ENCODE data around the gene PIN4.

The PIN4 gene

GRCh38 chrX:72181178-72182125 lies at the start of gene PIN4:
Gene PIN4, plus strand, starts transcription at chrX:72181757. Its CDS starts 29 bp downstream, at chrX:72181786.
- TF ChIP-seq POLR2A (IDR thresholded peaks at IDR 0.05; ENCODE audit: low read depth, low read length), result peak; percentile 32; the same call in 1 of the 2 replicates
- DNase-seq (ENCODE audit: insufficient read length, low spot score) (peak; percentile 77), FAIRE-seq (peak; percentile 86)

- no peak for TF ChIP-seq POLR2A (IDR thresholded peaks at IDR 0.05; ENCODE audit: low read depth, low read length)
- DNase-seq (ENCODE audit: insufficient read length, low spot score) (no peak), FAIRE-seq (no peak)
Observed at GRCh38 chrX:72132456-72132855, 49.1 kb upstream of the PIN4 start.

GRCh38 chrX:72133851-72134546 lies 47.6 kb upstream of the PIN4 start:
- TF ChIP-seq POLR2A (IDR thresholded peaks at IDR 0.05; ENCODE audit: low read depth, low read length), result no peak
- DNase-seq (ENCODE audit: insufficient read length, low spot score) (no peak), FAIRE-seq (no peak)

- TF ChIP-seq POLR2A (IDR thresholded peaks at IDR 0.05; ENCODE audit: low read depth, low read length), result no peak
- DNase-seq (ENCODE audit: insufficient read length, low spot score), result no peak
- FAIRE-seq, result no peak
Observed at GRCh38 chrX:72137846-72138495, 43.6 kb upstream of the PIN4 start.

GRCh38 chrX:72139538-72139937 lies 42.0 kb upstream of the PIN4 start:
- DNase-seq (ENCODE audit: insufficient read length, low spot score) (no peak), FAIRE-seq (no peak)
- no peak for TF ChIP-seq POLR2A (IDR thresholded peaks at IDR 0.05; ENCODE audit: low read depth, low read length)

GRCh38 chrX:72141372-72142004 lies 40.1 kb upstream of the PIN4 start:
- FAIRE-seq (no peak), DNase-seq (ENCODE audit: insufficient read length, low spot score) (no peak)
- no peak for TF ChIP-seq POLR2A (IDR thresholded peaks at IDR 0.05; ENCODE audit: low read depth, low read length)

- FAIRE-seq (no peak), DNase-seq (ENCODE audit: insufficient read length, low spot score) (no peak)
- no peak for TF ChIP-seq POLR2A (IDR thresholded peaks at IDR 0.05; ENCODE audit: low read depth, low read length)
Observed at GRCh38 chrX:72142094-72142793, 39.3 kb upstream of the PIN4 start.

- DNase-seq (ENCODE audit: insufficient read length, low spot score) (no peak), FAIRE-seq (no peak)
- TF ChIP-seq POLR2A (IDR thresholded peaks at IDR 0.05; ENCODE audit: low read depth, low read length), result no peak
Observed at GRCh38 chrX:72142794-72143608, 38.6 kb upstream of the PIN4 start.

- DNase-seq (ENCODE audit: insufficient read length, low spot score) (no peak), FAIRE-seq (no peak)
- TF ChIP-seq POLR2A (IDR thresholded peaks at IDR 0.05; ENCODE audit: low read depth, low read length), result no peak
Observed at GRCh38 chrX:72143609-72143907, 38.0 kb upstream of the PIN4 start.

- TF ChIP-seq POLR2A (IDR thresholded peaks at IDR 0.05; ENCODE audit: low read depth, low read length), result no peak
- FAIRE-seq, result no peak
- no peak for DNase-seq (ENCODE audit: insufficient read length, low spot score)
Observed at GRCh38 chrX:72145181-72145580, 36.4 kb upstream of the PIN4 start.

- DNase-seq (ENCODE audit: insufficient read length, low spot score), result no peak
- no peak for TF ChIP-seq POLR2A (IDR thresholded peaks at IDR 0.05; ENCODE audit: low read depth, low read length)
- FAIRE-seq, result no peak
Observed at GRCh38 chrX:72146527-72146926, 35.0 kb upstream of the PIN4 start.

- FAIRE-seq, result no peak
- no peak for DNase-seq (ENCODE audit: insufficient read length, low spot score)
- no peak for TF ChIP-seq POLR2A (IDR thresholded peaks at IDR 0.05; ENCODE audit: low read depth, low read length)
Observed at GRCh38 chrX:72158773-72159172, 22.8 kb upstream of the PIN4 start.

- FAIRE-seq (no peak), DNase-seq (ENCODE audit: insufficient read length, low spot score) (no peak)
- no peak for TF ChIP-seq POLR2A (IDR thresholded peaks at IDR 0.05; ENCODE audit: low read depth, low read length)
Observed at GRCh38 chrX:72159769-72160168, 21.8 kb upstream of the PIN4 start.

All from H54 (cell line).